ENCODE data around the gene WBP2NL. TPM values are rescaled to one million over a fixed set of nuclear protein-coding genes. Genes with fewer than 3 reads are reported as not detected.

WBP2NL gene
- total RNA-seq, 1 experiment from 2014 or later = 0.54 TPM

DNA sequence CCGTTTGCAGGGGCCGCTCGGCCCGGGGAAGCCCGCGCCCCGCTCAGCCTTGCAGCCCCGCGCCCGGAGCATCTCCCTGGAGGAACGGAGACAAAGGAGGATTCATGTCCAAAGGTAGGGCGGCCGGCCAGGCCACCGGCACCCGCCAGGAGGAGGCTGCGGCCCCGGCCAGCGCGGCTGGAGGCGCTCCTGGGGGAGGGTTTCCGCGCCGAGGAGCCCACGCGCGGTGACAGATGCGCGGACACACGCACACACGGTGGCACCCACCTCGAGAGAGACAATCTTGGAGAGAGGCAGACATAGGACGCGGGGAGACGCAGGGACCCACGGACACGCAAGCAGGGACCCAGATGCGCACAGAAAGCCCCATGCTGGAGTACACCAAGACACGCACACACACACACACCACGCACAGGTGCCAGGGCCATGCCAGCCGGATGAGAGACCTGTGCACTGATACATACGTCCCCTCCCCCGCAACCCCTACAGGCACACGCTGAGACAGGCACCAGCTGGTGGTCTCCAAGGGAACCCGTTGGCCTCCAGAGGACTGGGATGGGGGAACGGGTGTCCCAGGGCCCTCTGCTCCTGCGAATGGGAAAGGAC is 21.5 kb upstream of the WBP2NL start:
- DNase-seq (ENCODE audit: low read depth) = no peak

- DNase-seq (ENCODE audit: low read depth) = no peak
Observed at GRCh38 chr22:41978732-41979131, 19.9 kb upstream of the WBP2NL start.

- no peak for DNase-seq (ENCODE audit: low read depth)
Observed at GRCh38 chr22:41979423-41980250, 19.0 kb upstream of the WBP2NL start.

- DNase-seq (ENCODE audit: low read depth) = no peak
Observed at GRCh38 chr22:41982865-41983264, 15.7 kb upstream of the WBP2NL start.

DNA sequence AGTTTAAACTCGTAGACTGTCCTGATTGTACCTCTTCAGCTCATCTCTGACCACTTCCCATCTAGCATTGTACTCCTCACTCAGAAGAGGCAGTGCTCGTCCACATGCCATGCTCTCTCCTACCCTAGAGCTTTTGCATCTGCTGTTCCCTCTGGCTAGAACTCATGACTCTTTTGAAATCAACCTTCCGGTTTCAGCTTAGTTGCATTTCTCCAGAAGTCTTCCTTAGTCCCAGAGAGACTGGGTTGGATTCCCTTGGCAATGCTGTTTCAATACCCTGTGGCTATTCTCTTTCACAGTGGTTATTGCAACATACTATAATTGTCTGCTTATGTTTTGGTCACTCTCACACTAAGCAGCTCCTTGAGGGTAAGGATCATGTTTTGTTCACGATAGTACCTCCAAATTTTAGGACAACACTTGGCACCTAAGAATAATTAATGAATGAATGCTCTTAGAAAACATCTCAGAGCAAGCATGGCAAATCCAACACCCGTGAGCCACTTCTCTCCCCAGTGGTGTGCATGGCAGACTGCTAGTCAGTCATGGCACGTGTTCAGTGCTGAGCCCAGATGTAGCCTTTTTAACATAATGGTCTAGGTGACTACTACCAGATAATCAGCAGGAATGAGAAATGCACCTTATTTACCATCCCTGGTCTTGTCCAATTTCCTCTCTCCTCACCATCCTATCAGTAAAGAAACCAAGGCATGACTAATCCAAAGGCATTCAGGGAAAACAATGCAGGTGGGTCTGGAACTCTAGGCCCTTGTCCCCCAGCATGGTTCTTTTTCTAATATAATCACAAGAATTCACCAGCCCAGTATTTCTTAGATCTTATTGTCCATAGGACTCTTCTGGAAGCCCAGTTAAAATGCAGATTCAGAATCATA is 14.8 kb upstream of the WBP2NL start:
- peak; percentile 39 for DNase-seq (ENCODE audit: low read depth)

GRCh38 chr22:41987276-41987675 is 11.3 kb upstream of the WBP2NL start:
- DNase-seq (ENCODE audit: low read depth) = no peak

DNA sequence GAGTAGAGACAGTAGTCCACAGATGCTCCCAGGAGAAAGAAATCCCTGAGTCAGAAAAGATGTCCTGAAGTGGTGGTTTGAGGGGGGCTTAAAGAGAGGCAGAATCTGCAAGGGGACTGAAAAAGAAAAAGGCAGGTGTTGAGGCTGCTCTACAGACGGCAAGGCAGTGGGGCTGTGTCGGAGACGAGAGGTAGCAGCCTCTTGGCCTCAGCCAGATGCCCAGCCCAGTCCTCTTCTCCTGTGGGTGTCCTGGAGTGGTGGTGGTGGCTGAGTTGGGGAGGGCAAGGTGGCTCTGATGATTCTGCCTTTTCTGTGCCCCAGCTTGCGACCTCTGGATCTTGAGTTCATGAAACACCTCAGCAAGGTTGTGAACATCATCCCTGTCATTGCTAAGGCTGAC is 9.3 kb upstream of the WBP2NL start:
- no peak for DNase-seq (ENCODE audit: low read depth)

- no peak for DNase-seq (ENCODE audit: low read depth)
Observed at GRCh38 chr22:41991111-41991510, 7.5 kb upstream of the WBP2NL start.

DNA sequence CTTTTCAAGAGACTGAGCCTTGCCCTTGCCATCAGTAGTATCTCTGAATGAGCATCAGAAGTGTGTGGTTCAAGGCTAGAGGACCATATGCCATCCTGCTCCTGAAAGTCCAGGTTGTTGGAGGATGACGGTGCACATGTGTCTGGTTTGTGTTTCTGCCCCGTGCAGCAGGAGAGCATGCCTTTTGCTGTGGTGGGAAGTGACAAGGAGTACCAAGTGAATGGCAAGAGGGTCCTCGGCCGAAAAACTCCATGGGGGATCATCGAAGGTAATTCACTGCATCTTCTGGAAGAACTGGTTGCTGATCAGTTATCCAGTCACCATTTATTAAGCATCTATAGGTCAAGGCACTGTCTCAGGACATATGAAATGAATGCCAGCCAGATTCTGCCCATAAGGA is 6.1 kb upstream of the WBP2NL start:
- DNase-seq (ENCODE audit: low read depth) = no peak

- DNase-seq (ENCODE audit: low read depth) = no peak
Observed at GRCh38 chr22:41995211-41995610, 3.4 kb upstream of the WBP2NL start.

DNA sequence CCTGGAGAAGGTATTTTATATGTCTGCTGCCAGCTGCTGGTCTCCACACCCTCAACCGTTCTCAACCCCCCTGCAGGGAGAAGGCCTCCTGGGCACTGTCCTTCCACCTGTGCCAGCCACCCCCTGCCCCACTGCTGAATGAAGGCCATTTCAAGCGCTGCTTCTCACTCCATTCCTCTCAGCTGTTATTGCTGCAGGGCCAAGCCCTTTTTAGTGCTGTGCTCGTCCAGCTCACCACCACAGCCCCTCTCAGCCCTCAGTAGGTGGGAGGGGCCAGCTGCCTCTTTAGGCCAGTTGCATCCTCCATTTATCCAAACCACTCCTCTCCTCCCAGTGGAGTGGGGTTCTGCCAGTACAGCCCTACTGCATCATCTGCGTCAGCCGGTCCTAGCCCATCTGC is 1.8 kb upstream of the WBP2NL start:
- no peak for DNase-seq (ENCODE audit: low read depth)

DNA sequence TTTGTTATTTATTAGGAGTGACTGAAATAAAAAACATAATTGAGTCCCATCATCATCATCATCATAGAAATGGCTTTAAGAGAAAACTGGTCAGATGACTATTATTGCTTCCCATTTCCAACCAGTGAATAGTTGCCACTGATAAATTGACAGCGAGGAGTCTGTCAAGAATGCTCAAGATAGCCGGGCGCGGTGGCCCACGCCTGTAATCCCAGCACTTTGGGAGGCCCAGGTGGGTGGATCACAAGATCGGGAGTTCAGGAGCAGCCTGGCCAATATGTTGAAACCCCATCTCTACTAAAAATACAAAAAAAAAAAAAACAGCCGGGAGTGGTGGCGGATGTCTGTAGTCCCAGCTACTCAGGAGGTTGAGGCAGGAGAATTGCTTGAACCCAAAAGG is 1.9 kb downstream of the WBP2NL start:
- no peak for DNase-seq (ENCODE audit: low read depth)

GRCh38 chr22:42001121-42001520 is 2.5 kb downstream of the WBP2NL start:
- DNase-seq (ENCODE audit: low read depth) = no peak

GRCh38 chr22:42001706-42002105 is 3.1 kb downstream of the WBP2NL start:
- DNase-seq (ENCODE audit: low read depth) = no peak

DNA sequence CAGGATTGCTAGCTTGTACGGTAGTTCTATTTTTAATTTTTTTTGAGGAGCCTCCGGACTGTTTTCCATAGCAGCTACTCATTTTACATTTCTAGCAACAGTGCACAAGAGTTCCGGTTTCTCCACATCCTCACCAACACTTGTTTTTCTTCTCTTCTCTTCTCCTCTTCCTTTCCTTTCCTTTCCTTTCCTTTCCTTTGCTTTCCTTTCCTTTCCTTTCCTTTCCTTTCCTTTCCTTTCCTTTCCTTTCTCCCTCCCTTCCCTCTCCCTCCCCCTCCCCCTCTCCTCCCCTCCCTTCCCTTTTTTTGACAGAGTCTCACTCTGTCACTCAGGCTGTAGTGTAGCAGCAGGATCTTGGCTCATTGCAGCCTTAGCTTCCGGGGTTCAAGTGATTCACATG is 9.3 kb downstream of the WBP2NL start:
- DNase-seq (ENCODE audit: low read depth) = no peak

GRCh38 chr22:42010778-42011177 is 12.2 kb downstream of the WBP2NL start:
- no peak for DNase-seq (ENCODE audit: low read depth)

DNA sequence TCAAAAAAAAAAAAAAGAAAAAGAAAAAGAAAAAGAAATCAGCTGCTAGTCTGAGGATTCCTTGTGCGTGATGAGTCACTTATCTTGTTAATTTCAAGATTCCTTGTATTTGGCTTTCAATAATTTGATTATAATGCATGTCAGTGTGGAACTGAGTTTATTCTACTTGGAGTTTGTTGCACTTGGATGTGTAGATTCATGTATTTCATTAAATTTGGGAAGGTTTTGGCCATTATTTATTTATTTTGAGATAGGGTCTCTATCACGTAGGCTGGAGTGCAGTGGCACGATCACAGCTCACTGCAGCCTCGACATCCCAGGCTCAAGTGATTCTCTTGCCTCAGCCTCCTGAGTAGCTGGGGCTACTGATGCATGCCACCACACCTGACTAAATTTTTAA is 14.8 kb downstream of the WBP2NL start:
- DNase-seq (ENCODE audit: low read depth) = no peak

GRCh38 chr22:42016111-42016510 is 17.5 kb downstream of the WBP2NL start:
- no peak for DNase-seq (ENCODE audit: low read depth)

DNA sequence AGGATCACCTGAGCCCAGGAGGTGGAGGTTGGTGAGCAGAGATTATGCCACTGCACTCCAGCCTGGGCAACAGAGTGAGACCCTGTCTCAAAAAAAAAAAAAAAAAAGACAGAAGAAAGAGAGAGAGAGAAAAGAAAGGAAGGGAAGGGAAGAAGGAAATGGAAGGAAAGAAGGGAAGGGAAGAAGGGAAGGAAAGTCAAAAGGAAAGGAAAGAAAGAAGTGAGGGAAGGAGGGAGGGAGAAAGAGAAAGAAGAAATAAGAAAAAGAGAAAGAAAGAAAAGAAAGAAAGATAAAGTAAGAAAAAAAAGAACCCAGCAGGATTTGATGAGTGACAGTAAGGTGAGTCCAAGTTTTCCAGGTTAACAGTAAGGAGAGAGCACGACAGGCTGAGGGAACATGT is 19.6 kb downstream of the WBP2NL start:
- DNase-seq (ENCODE audit: low read depth) = no peak

- DNase-seq (ENCODE audit: low read depth) = no peak
Observed at GRCh38 chr22:42021571-42021970, 23.0 kb downstream of the WBP2NL start.

- DNase-seq (ENCODE audit: low read depth) = no peak
Observed at GRCh38 chr22:42022162-42022847, 23.7 kb downstream of the WBP2NL start.

GRCh38 chr22:42025421-42025820 is 26.8 kb downstream of the WBP2NL start:
- DNase-seq (ENCODE audit: low read depth) = no peak

Measured in M059J (cell line).